CD4-positive, alpha-beta memory T cell (primary cell): ENCODE data around the gene LSR. TPM values are rescaled to one million over a fixed set of nuclear protein-coding genes. Genes with fewer than 3 reads are reported as not detected.

ENCODE experiments used
- CTCF ChIA-PET: fragments of 350-600 bp; sonication (Branson Sonifier 250); formaldehyde crosslinking; loops from one replicate; lab custom pipeline; 2021; ENCODE audit warnings: inconsistent platforms; ENCODE audit not compliant: partially characterized antibody; lab: Charles Lee
- POLR2A ChIA-PET: fragments of 350-600 bp; sonication (Branson Sonifier 250); formaldehyde crosslinking; loops from one replicate; lab custom pipeline; 2021; ENCODE audit not compliant: partially characterized antibody; lab: Charles Lee
- DNase-seq, 5 donors: peaks; one replicate each; pipeline versions ENCODE4 v3.0.0 to v3.0.0-alpha.2; 2020 to 2022; ENCODE audit warnings: mixed read lengths in 1 of 5
- H3K27ac ChIP-seq: one replicate; pipeline ENCODE4 v1.7.0; 2013; ENCODE audit warnings: low read depth, low read length
- H3K27me3 ChIP-seq: 2 replicates; pipeline ENCODE4 v1.7.0; 2013; ENCODE audit warnings: mild to moderate bottlenecking, low read length, moderate library complexity; ENCODE audit not compliant: insufficient read depth
- H3K36me3 ChIP-seq: 2 replicates; pipeline ENCODE4 v1.7.0; 2013; ENCODE audit warnings: mild to moderate bottlenecking, low read length, moderate library complexity; ENCODE audit not compliant: insufficient read depth
- H3K4me1 ChIP-seq: 2 replicates; pipeline ENCODE4 v1.7.0; 2013; ENCODE audit warnings: mild to moderate bottlenecking, low read length, moderate library complexity; ENCODE audit not compliant: insufficient read depth
- H3K4me3 ChIP-seq, 2 donors: one replicate each; pipeline ENCODE4 v1.7.0; 2013; ENCODE audit warnings: low read length in 2 of 2, mild to moderate bottlenecking in 1 of 2
- H3K9me3 ChIP-seq, 2 donors: one replicate each; pipeline ENCODE4 v1.7.0; 2013; ENCODE audit warnings: low read length in 2 of 2, control low read depth in 1 of 2; ENCODE audit not compliant: control insufficient read depth in 1 of 2
- H3K27ac Mint-ChIP-seq, 7 donors: one replicate each; pipeline ENCODE4 v1.8.0; 2020 to 2021; ENCODE audit warnings: mixed read lengths in 7 of 7, mild to moderate bottlenecking in 6 of 7, inconsistent platforms in 3 of 7, moderate library complexity in 3 of 7
- H3K27me3 Mint-ChIP-seq, 2 donors: one replicate each; pipeline ENCODE4 v1.8.0; 2020 to 2021; ENCODE audit warnings: mixed read lengths in 2 of 2
- H3K36me3 Mint-ChIP-seq, 2 donors: one replicate each; pipeline ENCODE4 v1.8.0; 2020 to 2021; ENCODE audit warnings: mixed read lengths in 2 of 2, inconsistent platforms in 1 of 2, mild to moderate bottlenecking in 1 of 2
- H3K4me1 Mint-ChIP-seq, 4 donors: one replicate each; pipeline ENCODE4 v1.8.0; 2020 to 2021; ENCODE audit warnings: mixed read lengths in 4 of 4, mild to moderate bottlenecking in 1 of 4
- H3K4me3 Mint-ChIP-seq, 8 donors: one replicate each; pipeline ENCODE4 v1.8.0; 2020 to 2021; ENCODE audit warnings: mixed read lengths in 8 of 8, mild to moderate bottlenecking in 7 of 8, moderate library complexity in 6 of 8, inconsistent platforms in 3 of 8
- H3K9me3 Mint-ChIP-seq, 8 donors: one replicate each; pipeline ENCODE4 v1.8.0; 2020 to 2021; ENCODE audit warnings: mixed read lengths in 8 of 8, mild to moderate bottlenecking in 5 of 8, inconsistent platforms in 3 of 8, moderate library complexity in 1 of 8
- intact Hi-C: fragments of 100-400 bp; cut with micrococcal nuclease; formaldehyde crosslinking; loops from one replicate; pipeline ENCODE4 v1.15.1; 2023
- polyA plus RNA-seq, 2 donors: library from polyadenylated mRNA; unstranded; fragments of 300-500 nt; fragmentation: Illumina TruSeq; gene quantifications; one replicate each; pipeline ENCODE4 v1.2.3, GENCODE V29; 2021
- total RNA-seq, 2 experiments: library from RNA; stranded (reverse); gene quantifications; one replicate each; pipeline ENCODE4 v1.2.3, GENCODE V29; 2021

LSR gene
- total and polyA plus RNA-seq, 4 experiments from 2014 or later, result 45.8 to 91.6 (median 62.5) TPM

GRCh38 chr19:35253316-35254286, 4.8 kb downstream of the LSR start:
- Mint-ChIP-seq H3K9me3 (no peaks in the 10 kb centered on the region), H3K27me3 (no peaks in the 10 kb centered on the region), H3K4me3 (no peak overlapping the region), H3K27ac (peak overlapping the region in 3 of 7 donors; percentile 30 to 64 (median 43)), H3K4me1 (peaks cover 32 to 71% (median 45%) of the 10 kb centered on the region in 4 donors), H3K36me3 (peaks cover 22 to 44% of the 10 kb centered on the region in 2 donors)
- Histone ChIP-seq H3K27ac (no peak overlapping the region), H3K4me1 (peaks cover 30% of the 10 kb centered on the region), H3K27me3 (no peaks in the 10 kb centered on the region), H3K4me3 (no peak overlapping the region), H3K36me3 (peaks cover 18% of the 10 kb centered on the region), H3K9me3 (no peaks in the 10 kb centered on the region)
- CTCF ChIA-PET, result interaction anchor here (0.9 kb wide), 1 partner anchor 11 kb away, joined by 3 read pairs; no protein-coding TSS in a partner anchor
- intact Hi-C loops, result no loop called here
- POLR2A ChIA-PET, result interaction anchor here (1.1 to 2.3 kb wide), 3 partner anchors 11 to 42 kb away, joined by 4 to 9 read pairs (median 6); no protein-coding TSS in a partner anchor
- no peak for DNase-seq

- no peaks in the 10 kb centered on the region for H3K27me3 ChIP-seq
- no peak overlapping the region for H3K27ac ChIP-seq
- H3K4me3 ChIP-seq, result no peak overlapping the region
- H3K27me3 Mint-ChIP-seq, result no peaks in the 10 kb centered on the region
- no peaks in the 10 kb centered on the region for H3K9me3 Mint-ChIP-seq
- ChIA-PET POLR2A (interaction anchor here (1.1 to 2.3 kb wide), 4 partner anchors 10 to 49 kb away, joined by 3 to 9 read pairs (median 6); partner anchors contain the start of gene USF2), CTCF (interaction anchor here (0.9 kb wide), 1 partner anchor 10 kb away, joined by 3 read pairs; no protein-coding TSS in a partner anchor)
- H3K4me1 Mint-ChIP-seq, result peaks cover 31 to 61% (median 38%) of the 10 kb centered on the region in 4 donors
- intact Hi-C loops, result no loop called here
- peaks cover 22 to 42% of the 10 kb centered on the region in 2 donors for H3K36me3 Mint-ChIP-seq
- no peaks in the 10 kb centered on the region for H3K9me3 ChIP-seq
- H3K27ac Mint-ChIP-seq, result peak overlapping the region in 2 of 7 donors; percentile 29 to 55
- DNase-seq, result no peak
- peaks cover 19% of the 10 kb centered on the region for H3K36me3 ChIP-seq
- no peak overlapping the region for H3K4me3 Mint-ChIP-seq
- H3K4me1 ChIP-seq, result peaks cover 23% of the 10 kb centered on the region
These were observed 5.8 kb downstream of the LSR start for GRCh38 chr19:35254341-35255297.

- Histone ChIP-seq H3K36me3 (peaks cover 19% of the 10 kb centered on the region), H3K4me1 (peaks cover 15% of the 10 kb centered on the region), H3K4me3 (no peak overlapping the region), H3K27me3 (no peaks in the 10 kb centered on the region), H3K27ac (no peak overlapping the region), H3K9me3 (no peaks in the 10 kb centered on the region)
- H3K27ac Mint-ChIP-seq, result peak overlapping the region in 4 of 7 donors; percentile 26 to 89 (median 68)
- H3K4me1 Mint-ChIP-seq, result peaks cover 22 to 43% (median 28%) of the 10 kb centered on the region in 4 donors
- no peak overlapping the region for H3K4me3 Mint-ChIP-seq
- ChIA-PET POLR2A (interaction anchor here (0.9 to 1.7 kb wide), 5 partner anchors 9 to 206 kb away, joined by 3 to 5 read pairs (median 4); partner anchors contain the start of gene USF2), CTCF (interaction anchor here (1.0 kb wide), 1 partner anchor 103 kb away, joined by 3 read pairs; no protein-coding TSS in a partner anchor)
- peaks cover 12 to 36% of the 10 kb centered on the region in 2 donors for H3K36me3 Mint-ChIP-seq
- H3K9me3 Mint-ChIP-seq, result no peaks in the 10 kb centered on the region
- DNase-seq, result no peak
- intact Hi-C loops, result no loop called here
- no peaks in the 10 kb centered on the region for H3K27me3 Mint-ChIP-seq
These were observed 7.8 kb downstream of the LSR start for GRCh38 chr19:35256566-35256965.

GRCh38 chr19:35257113-35257461, 8.3 kb downstream of the LSR start:
- H3K27me3 Mint-ChIP-seq, result no peaks in the 10 kb centered on the region
- Histone ChIP-seq H3K4me1 (peaks cover 13% of the 10 kb centered on the region), H3K9me3 (no peaks in the 10 kb centered on the region), H3K36me3 (peaks cover 20% of the 10 kb centered on the region), H3K27ac (no peak overlapping the region), H3K27me3 (no peaks in the 10 kb centered on the region), H3K4me3 (no peak overlapping the region)
- intact Hi-C loops, result no loop called here
- H3K9me3 Mint-ChIP-seq, result no peaks in the 10 kb centered on the region
- H3K36me3 Mint-ChIP-seq, result peaks cover 11 to 33% of the 10 kb centered on the region in 2 donors
- peak overlapping the region in 5 of 7 donors; percentile 19 to 78 (median 55) for H3K27ac Mint-ChIP-seq
- ChIA-PET POLR2A (interaction anchor here (0.9 to 1.4 kb wide), 5 partner anchors 8 to 206 kb away, joined by 3 to 5 read pairs (median 4); no protein-coding TSS in a partner anchor), CTCF (interaction anchor here (1.0 kb wide), 1 partner anchor 15 kb away, joined by 4 read pairs; no protein-coding TSS in a partner anchor)
- no peak for DNase-seq
- H3K4me3 Mint-ChIP-seq, result no peak overlapping the region
- H3K4me1 Mint-ChIP-seq, result peaks cover 20 to 40% (median 27%) of the 10 kb centered on the region in 4 donors

- peak overlapping the region in 4 of 7 donors; percentile 46 to 77 (median 60) for H3K27ac Mint-ChIP-seq
- no peak overlapping the region for H3K4me3 ChIP-seq
- peaks cover 16% of the 10 kb centered on the region for H3K4me1 ChIP-seq
- H3K36me3 Mint-ChIP-seq, result peaks cover 0 to 37% of the 10 kb centered on the region in 2 donors
- H3K4me3 Mint-ChIP-seq, result no peak overlapping the region
- intact Hi-C loops, result no loop called here
- POLR2A ChIA-PET, result interaction anchor here (0.6 to 7.7 kb wide), 4 partner anchors 10 to 61 kb away, joined by 3 to 48 read pairs (median 4); no protein-coding TSS in a partner anchor
- no peaks in the 10 kb centered on the region for H3K27me3 ChIP-seq
- H3K27ac ChIP-seq, result no peak overlapping the region
- no peak for DNase-seq
- CTCF ChIA-PET, result no interaction called here
- H3K9me3 ChIP-seq, result no peaks in the 10 kb centered on the region
- H3K36me3 ChIP-seq, result peaks cover 10% of the 10 kb centered on the region
- H3K9me3 Mint-ChIP-seq, result peaks cover 0 to 1% (median 0%) of the 10 kb centered on the region in 8 donors
- peaks cover 19 to 33% (median 27%) of the 10 kb centered on the region in 4 donors for H3K4me1 Mint-ChIP-seq
- H3K27me3 Mint-ChIP-seq, result no peaks in the 10 kb centered on the region
These were observed 12.0 kb downstream of the LSR start for GRCh38 chr19:35260694-35261304.
